ENCODE data around the gene KRT8.

KRT8 gene

DNA sequence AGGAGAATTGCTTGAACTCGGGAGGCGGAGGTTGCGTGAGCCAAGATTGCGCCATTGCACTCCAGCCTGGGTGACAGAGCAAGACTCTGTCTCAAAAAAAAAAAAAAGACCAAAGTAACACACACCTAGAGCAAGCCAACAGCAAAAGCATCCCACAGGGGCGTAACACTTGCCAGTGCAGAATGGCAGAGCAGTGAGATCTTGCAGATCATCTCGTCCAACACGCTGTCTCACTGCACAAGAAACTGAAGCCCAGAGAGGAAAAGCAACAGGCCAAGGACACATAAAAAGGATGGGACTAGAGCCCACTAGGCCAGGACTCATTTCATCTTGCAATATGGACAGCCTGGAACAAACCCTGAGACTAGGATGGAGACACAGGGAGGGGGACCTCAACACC, 43.4 kb downstream of the KRT8 start:
- TF ChIP-seq, protein P1, sequence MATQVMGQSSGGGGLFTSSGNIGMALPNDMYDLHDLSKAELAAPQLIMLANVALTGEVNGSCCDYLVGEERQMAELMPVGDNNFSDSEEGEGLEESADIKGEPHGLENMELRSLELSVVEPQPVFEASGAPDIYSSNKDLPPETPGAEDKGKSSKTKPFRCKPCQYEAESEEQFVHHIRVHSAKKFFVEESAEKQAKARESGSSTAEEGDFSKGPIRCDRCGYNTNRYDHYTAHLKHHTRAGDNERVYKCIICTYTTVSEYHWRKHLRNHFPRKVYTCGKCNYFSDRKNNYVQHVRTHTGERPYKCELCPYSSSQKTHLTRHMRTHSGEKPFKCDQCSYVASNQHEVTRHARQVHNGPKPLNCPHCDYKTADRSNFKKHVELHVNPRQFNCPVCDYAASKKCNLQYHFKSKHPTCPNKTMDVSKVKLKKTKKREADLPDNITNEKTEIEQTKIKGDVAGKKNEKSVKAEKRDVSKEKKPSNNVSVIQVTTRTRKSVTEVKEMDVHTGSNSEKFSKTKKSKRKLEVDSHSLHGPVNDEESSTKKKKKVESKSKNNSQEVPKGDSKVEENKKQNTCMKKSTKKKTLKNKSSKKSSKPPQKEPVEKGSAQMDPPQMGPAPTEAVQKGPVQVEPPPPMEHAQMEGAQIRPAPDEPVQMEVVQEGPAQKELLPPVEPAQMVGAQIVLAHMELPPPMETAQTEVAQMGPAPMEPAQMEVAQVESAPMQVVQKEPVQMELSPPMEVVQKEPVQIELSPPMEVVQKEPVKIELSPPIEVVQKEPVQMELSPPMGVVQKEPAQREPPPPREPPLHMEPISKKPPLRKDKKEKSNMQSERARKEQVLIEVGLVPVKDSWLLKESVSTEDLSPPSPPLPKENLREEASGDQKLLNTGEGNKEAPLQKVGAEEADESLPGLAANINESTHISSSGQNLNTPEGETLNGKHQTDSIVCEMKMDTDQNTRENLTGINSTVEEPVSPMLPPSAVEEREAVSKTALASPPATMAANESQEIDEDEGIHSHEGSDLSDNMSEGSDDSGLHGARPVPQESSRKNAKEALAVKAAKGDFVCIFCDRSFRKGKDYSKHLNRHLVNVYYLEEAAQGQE (IDR thresholded peaks at IDR 0.05; ENCODE audit: insufficient replicate concordance, low read depth): no peak
- TF ChIP-seq, protein P2, sequence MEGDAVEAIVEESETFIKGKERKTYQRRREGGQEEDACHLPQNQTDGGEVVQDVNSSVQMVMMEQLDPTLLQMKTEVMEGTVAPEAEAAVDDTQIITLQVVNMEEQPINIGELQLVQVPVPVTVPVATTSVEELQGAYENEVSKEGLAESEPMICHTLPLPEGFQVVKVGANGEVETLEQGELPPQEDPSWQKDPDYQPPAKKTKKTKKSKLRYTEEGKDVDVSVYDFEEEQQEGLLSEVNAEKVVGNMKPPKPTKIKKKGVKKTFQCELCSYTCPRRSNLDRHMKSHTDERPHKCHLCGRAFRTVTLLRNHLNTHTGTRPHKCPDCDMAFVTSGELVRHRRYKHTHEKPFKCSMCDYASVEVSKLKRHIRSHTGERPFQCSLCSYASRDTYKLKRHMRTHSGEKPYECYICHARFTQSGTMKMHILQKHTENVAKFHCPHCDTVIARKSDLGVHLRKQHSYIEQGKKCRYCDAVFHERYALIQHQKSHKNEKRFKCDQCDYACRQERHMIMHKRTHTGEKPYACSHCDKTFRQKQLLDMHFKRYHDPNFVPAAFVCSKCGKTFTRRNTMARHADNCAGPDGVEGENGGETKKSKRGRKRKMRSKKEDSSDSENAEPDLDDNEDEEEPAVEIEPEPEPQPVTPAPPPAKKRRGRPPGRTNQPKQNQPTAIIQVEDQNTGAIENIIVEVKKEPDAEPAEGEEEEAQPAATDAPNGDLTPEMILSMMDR (IDR thresholded peaks at IDR 0.05; ENCODE audit: insufficient read depth, low read length): no peak
- TF ChIP-seq GABPA (IDR thresholded peaks at IDR 0.05; ENCODE audit: low read depth): no peak
- TF ChIP-seq SPI1 (IDR thresholded peaks at IDR 0.05; ENCODE audit: borderline replicate concordance, low read depth): no peak
- no peak for TF ChIP-seq POLR2AphosphoS5 (IDR thresholded peaks at IDR 0.05; ENCODE audit: low read depth)
- H3K4me3 ChIP-seq (replicated peaks; ENCODE audit: insufficient read depth, low read length): no peak overlapping the region
- DNase-seq (ENCODE audit: low read depth in 1 of 2, low spot score in 1 of 2): no peak
- no peaks in the 10 kb centered on the region for H3K27me3 ChIP-seq (ENCODE audit: insufficient read depth, poor library complexity, severe bottlenecking)
- H3K27ac ChIP-seq (replicated peaks): no peak overlapping the region

DNA sequence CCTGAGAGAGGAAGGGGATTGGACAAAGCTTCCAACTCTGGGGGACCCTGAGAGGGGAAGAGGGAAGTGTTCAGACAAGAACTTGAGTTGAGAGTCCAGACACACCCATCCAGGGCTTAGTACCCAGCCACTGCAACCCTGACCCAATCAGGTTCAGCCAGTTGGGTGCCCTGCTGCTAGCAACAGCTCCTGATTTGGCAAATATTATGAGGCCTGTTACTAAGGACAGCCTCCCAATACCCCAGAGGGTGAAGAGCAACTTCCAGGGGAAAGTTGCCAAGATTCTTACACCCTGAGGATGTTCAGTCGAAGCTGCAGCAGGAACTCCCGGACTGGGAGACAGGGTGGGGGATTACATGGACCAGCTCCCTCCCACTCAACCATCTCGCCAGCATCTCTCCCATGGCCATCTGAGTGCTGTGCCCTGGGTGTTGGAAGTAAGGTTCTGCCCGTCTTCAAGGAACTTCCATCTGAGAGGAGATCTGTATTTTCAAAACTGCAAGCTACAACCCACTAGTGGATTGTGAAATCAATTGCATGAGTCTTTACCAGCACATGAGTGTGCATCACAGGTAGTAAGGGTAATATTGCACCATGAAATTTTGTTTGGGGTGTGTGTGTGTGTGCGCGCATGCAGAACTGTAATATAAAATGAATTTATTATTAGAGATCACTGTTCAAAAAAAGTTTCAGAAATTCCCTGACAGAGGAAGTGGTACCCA, 44.6 kb downstream of the KRT8 start:
- DNase-seq (ENCODE audit: low read depth in 1 of 2, low spot score in 1 of 2): no peak
- H3K27ac ChIP-seq (replicated peaks): no peak overlapping the region

DNA sequence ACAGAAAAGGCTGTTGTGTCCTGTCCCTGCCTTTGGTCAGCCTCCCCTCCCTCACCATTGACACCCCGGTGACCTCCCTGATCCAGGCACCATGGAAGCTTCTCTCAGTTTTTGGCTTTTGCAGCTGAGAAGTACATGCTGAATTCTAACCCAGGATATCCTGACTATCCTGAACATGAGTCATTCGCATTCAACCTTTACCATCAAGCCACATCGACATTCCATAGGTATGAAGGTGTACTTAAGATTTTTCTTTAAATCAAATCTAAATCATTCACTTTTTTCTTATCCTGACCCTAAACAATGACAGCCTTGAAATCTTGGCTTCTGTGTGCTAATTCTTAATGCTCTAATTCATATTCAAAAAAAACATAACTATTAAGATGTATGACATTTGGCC, 47.4 kb downstream of the KRT8 start:
- TF ChIP-seq POLR2AphosphoS5 (IDR thresholded peaks at IDR 0.05; ENCODE audit: low read depth) (no peak), GABPA (IDR thresholded peaks at IDR 0.05; ENCODE audit: low read depth) (no peak), SPI1 (IDR thresholded peaks at IDR 0.05; ENCODE audit: borderline replicate concordance, low read depth) (no peak)
- TF ChIP-seq, protein P2 (IDR thresholded peaks at IDR 0.05; ENCODE audit: insufficient read depth, low read length): no peak
- TF ChIP-seq, protein P1 (IDR thresholded peaks at IDR 0.05; ENCODE audit: insufficient replicate concordance, low read depth): no peak
- Histone ChIP-seq H3K4me3 (replicated peaks; ENCODE audit: insufficient read depth, low read length) (no peak overlapping the region), H3K27me3 (ENCODE audit: insufficient read depth, poor library complexity, severe bottlenecking) (no peaks in the 10 kb centered on the region)

More for the DNA sequence above, 44.6 kb downstream of the KRT8 start:
- TF ChIP-seq POLR2AphosphoS5 (IDR thresholded peaks at IDR 0.05; ENCODE audit: low read depth) (no peak), SPI1 (IDR thresholded peaks at IDR 0.05; ENCODE audit: borderline replicate concordance, low read depth) (no peak), GABPA (IDR thresholded peaks at IDR 0.05; ENCODE audit: low read depth) (no peak)
- TF ChIP-seq, protein P1 (IDR thresholded peaks at IDR 0.05; ENCODE audit: insufficient replicate concordance, low read depth): no peak
- TF ChIP-seq, protein P2 (IDR thresholded peaks at IDR 0.05; ENCODE audit: insufficient read depth, low read length): no peak
- H3K27me3 ChIP-seq (ENCODE audit: insufficient read depth, poor library complexity, severe bottlenecking): no peaks in the 10 kb centered on the region
- no peak overlapping the region for H3K4me3 ChIP-seq (replicated peaks; ENCODE audit: insufficient read depth, low read length)

More for the DNA sequence above, 47.4 kb downstream of the KRT8 start:
- no peak for DNase-seq (ENCODE audit: low read depth in 1 of 2, low spot score in 1 of 2)
- H3K27ac ChIP-seq (replicated peaks): no peak overlapping the region
